Psoas muscle (tissue), 8 donors: ENCODE results near the gene OR51E1. TPM values are rescaled to one million over a fixed set of nuclear protein-coding genes. Genes with fewer than 3 reads are reported as not detected.
A peak's percentile ranks its signal among the peaks of the same experiment; 100 is the strongest.

Source experiments
- ATAC-seq, 4 donors: fragments of 200-7000 bp; cut with Tn5 transposase; one replicate each; pipeline ENCODE4 v1.9.1; 2020; ENCODE audit warnings: moderate library complexity in 3 of 4, mild to moderate bottlenecking in 2 of 4
- DNase-seq, 2 donors: peaks; one replicate each; pipeline ENCODE4 v3.0.0-alpha.2; 2020
- H3K27ac ChIP-seq: fragments of 200-600 bp; one replicate; pipeline ENCODE4 v1.8.0; 2022
- H3K27me3 ChIP-seq, 3 donors: fragments of 200-600 bp in 1 of 3; one replicate each; pipeline versions ENCODE4 v1.6.1 to v1.8.0; 2013 to 2022; ENCODE audit warnings: low read length in 2 of 3, mild to moderate bottlenecking in 2 of 3, moderate library complexity in 1 of 3; ENCODE audit not compliant: insufficient read depth in 3 of 3
- H3K36me3 ChIP-seq, 2 donors: fragments of 200-600 bp in 1 of 2; one replicate each; pipeline versions ENCODE4 v1.6.1 to v1.8.0; 2013 to 2022; ENCODE audit warnings: low read depth in 1 of 2, mild to moderate bottlenecking in 1 of 2, moderate library complexity in 1 of 2; ENCODE audit not compliant: insufficient read depth in 1 of 2
- H3K4me1 ChIP-seq: fragments of 200-600 bp; one replicate; pipeline ENCODE4 v1.8.0; 2022
- H3K4me3 ChIP-seq: fragments of 200-600 bp; one replicate; pipeline ENCODE4 v1.8.0; 2022; ENCODE audit warnings: mild to moderate bottlenecking
- H3K9me3 ChIP-seq: fragments of 200-600 bp; one replicate; pipeline ENCODE4 v1.8.0; 2022
- CTCF ChIP-seq: fragments of 200-600 bp; IDR thresholded peaks from one replicate; pipeline ENCODE4 v1.8.0; 2022; ENCODE audit warnings: antibody characterized with exemption
- WGBS, 3 donors: extraction: QIAGEN DNeasy Blood & Tissue Kit; methylation state at CpG; one replicate each; pipeline versions ENCODE4 v1.1.6 to v1.1.7; 2013; 5-methylcytosine and 5-hydroxymethylcytosine counted together
- intact Hi-C, 2 donors: fragments of 100-400 bp; cut with DNase I; formaldehyde crosslinking; loops; one replicate each; pipeline versions ENCODE4 v1.11.0 to v1.14.2; 2022
- polyA plus RNA-seq, 3 donors: library from polyadenylated mRNA; stranded (reverse); fragments of 200-250 nt; gene quantifications; one replicate each; pipeline ENCODE4 v1.2.3, GENCODE V29; 2013
- total RNA-seq, 4 donors: library from RNA; stranded (reverse); fragmentation: NEBNext Ultra II Directional in 2 of 4; extraction: Animal tissue kit (Norgen Biotek cat#: 25700) in 2 of 4; gene quantifications; one replicate each; pipeline versions ENCODE4 v1.2.1 to v1.2.4, GENCODE V29; 2021 to 2023
- donor health status: healthy with polysubstance abuse.
- donor health status: DM: no; HTN: no; CAD: no; lungs with moderate emphysema.
- donor health status: Bipolar disorder and iron deficiency.
- donor health status: healthy.
- donor health status: DM: yes; HTN: yes; CAD: no.
- donor health status: DM: no; HTN: no; CAD: no.
- donor health status: DM: no; HTN: no; CAD: no.
- donor health status: DM: yes; HTN: yes; CAD: no.

The OR51E1 gene
- total and polyA plus RNA-seq, 7 donors = 0.61 to 2.1 (median 0.77) TPM

DNA sequence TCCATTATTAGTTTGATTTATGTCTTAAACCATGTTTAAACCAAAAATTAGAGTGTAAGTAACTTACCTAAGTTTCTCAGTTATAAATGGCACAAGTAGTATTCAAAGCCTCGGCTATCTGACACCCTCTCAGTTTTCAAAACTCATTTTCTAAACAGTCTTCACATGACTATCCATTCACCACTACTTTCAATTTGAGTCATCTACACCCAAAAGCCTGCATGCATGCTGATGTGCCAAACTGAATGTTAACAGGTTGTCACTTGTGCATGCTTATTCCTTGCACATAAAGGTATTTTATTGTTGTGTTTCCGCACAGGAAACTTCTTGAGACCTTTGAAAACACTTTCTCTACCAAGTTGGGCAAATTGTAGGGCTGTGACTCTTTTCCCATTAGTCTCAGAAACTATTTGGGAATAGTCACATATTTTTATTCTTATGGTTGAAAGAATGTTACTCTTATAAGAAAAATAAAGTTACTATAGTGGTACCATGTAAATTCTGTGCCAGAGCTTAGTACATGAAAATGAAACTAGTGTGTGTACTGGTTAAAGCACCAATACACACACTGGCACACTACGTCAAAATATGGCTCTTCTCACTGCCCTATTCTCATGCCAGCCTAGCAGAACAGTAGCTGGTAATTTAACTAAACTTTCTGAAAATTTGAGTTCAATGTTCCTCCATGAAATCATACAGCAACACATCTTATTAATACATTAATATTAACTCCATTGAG is 56.1 kb downstream of the OR51E1 start:
- no peaks in the 10 kb centered on the region for H3K27me3 ChIP-seq
- no peak for TF ChIP-seq CTCF
- no peak overlapping the region for H3K4me3 ChIP-seq
- ATAC-seq (no peak), DNase-seq (no peak)
- no peaks in the 10 kb centered on the region for H3K36me3 ChIP-seq
- intact Hi-C loops = no loop called here
- H3K9me3 ChIP-seq = no peaks in the 10 kb centered on the region
- H3K27ac ChIP-seq = no peak overlapping the region
- WGBS, 3 donors = 82 to 88% (median 87%) methylated on average over 3 of the region's 3 CpGs
- H3K4me1 ChIP-seq = peaks cover 3% of the 10 kb centered on the region

DNA sequence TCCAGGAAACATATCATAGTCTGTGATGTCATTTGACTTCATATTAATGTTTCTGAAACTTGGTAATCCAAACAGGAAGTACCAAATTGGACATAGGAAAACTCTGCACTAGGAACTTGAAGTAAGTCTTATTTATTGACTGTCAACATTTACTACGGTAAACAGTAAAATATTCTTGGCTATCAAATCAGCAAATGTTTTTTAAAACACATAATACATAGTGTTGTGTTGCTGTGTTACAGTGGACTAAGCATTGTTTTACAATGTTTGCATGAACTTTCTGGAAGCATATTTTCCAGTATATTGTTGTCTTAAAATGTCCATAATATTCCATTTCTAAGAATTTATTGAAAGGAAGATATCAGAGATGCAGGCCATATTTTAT is 56.6 kb downstream of the OR51E1 start:
- Histone ChIP-seq H3K4me1 (peaks cover 4% of the 10 kb centered on the region), H3K9me3 (no peaks in the 10 kb centered on the region), H3K4me3 (no peak overlapping the region), H3K27ac (no peak overlapping the region), H3K36me3 (no peaks in the 10 kb centered on the region), H3K27me3 (no peaks in the 10 kb centered on the region)
- ATAC-seq = no peak
- intact Hi-C loops = no loop called here
- 48 to 68% (median 63%) methylated on average over 1 of the region's 1 CpG for WGBS, 3 donors
- TF ChIP-seq CTCF = no peak
- DNase-seq = no peak

GRCh38 chr11:4704054-4704789 is 60.4 kb downstream of the OR51E1 start, which contains the start of gene MMP26:
TSS of gene MMP26 (plus strand) at chr11:4704784.
- Histone ChIP-seq H3K27ac (no peak within 1 kb of the TSS), H3K4me3 (no peak within 1 kb of the TSS), H3K27me3 (no peaks in the 10 kb centered on the region), H3K4me1 (peaks cover 4% of the 10 kb centered on the region), H3K9me3 (no peaks in the 10 kb centered on the region), H3K36me3 (no peaks in the 10 kb centered on the region)
- TF ChIP-seq CTCF = no peak
- intact Hi-C loops = no loop called here
- ATAC-seq (peak in 2 of 4 donors; percentile 24 to 53), DNase-seq (no peak)
- WGBS, 3 donors = 15 to 19% (median 16%) methylated on average over 5 of the region's 5 CpGs

- ATAC-seq = peak; percentile 19 to 59 (median 48)
- intact Hi-C loops = no loop called here
- WGBS, 3 donors = 53 to 65% (median 62%) methylated on average over 8 of the region's 8 CpGs
- H3K27me3 ChIP-seq = no peaks in the 10 kb centered on the region
- DNase-seq = no peak
- no peaks in the 10 kb centered on the region for H3K36me3 ChIP-seq
- H3K4me3 ChIP-seq = no peak overlapping the region
- TF ChIP-seq CTCF = no peak
- H3K4me1 ChIP-seq = peaks cover 4% of the 10 kb centered on the region
- H3K9me3 ChIP-seq = no peaks in the 10 kb centered on the region
- H3K27ac ChIP-seq = no peak overlapping the region
Measured at GRCh38 chr11:4704790-4705334, 61.1 kb downstream of the OR51E1 start.

Other genes starting within 250 kb of the OR51E1 start
- not detected for gene OR52K2, start 194.7 kb upstream of the OR51E1 start, total RNA-seq
- not detected for gene OR52K2, start 194.7 kb upstream of the OR51E1 start, polyA plus RNA-seq
- not detected for gene OR52K1, start 161.3 kb upstream of the OR51E1 start, total RNA-seq
- gene OR52K1, start 161.3 kb upstream of the OR51E1 start, polyA plus RNA-seq = not detected
- gene OR52M1, start 98.8 kb upstream of the OR51E1 start, total RNA-seq = not detected
- not detected for gene OR52M1, start 98.8 kb upstream of the OR51E1 start, polyA plus RNA-seq
- gene OR52I2, start 62.2 kb upstream of the OR51E1 start, total RNA-seq = not detected
- not detected for gene OR52I2, start 62.2 kb upstream of the OR51E1 start, polyA plus RNA-seq
- not detected for gene OR52I1, start 49.9 kb upstream of the OR51E1 start, total RNA-seq
- not detected for gene OR52I1, start 49.9 kb upstream of the OR51E1 start, polyA plus RNA-seq
- 10 to 100 TPM in 1 of 4 donors, 1 to 10 TPM in 3; 4.9 to 11.0 (median 7.1) TPM for gene TRIM68, start 35.8 kb upstream of the OR51E1 start, total RNA-seq
- 10 to 100 TPM in 1 of 3 donors, 1 to 10 TPM in 2; 3.7 to 12.5 (median 4.2) TPM for gene TRIM68, start 35.8 kb upstream of the OR51E1 start, polyA plus RNA-seq
- gene OR51D1, start 6.5 kb upstream of the OR51E1 start, total RNA-seq = not detected
- not detected for gene OR51D1, start 6.5 kb upstream of the OR51E1 start, polyA plus RNA-seq
- gene OR51E2, start 53.9 kb downstream of the OR51E1 start, total RNA-seq = under 1 TPM in 3 of 4 donors, not detected in 1; 0.10 to 0.19 (median 0.19) TPM
- gene OR51E2, start 53.9 kb downstream of the OR51E1 start, polyA plus RNA-seq = under 1 TPM in 2 of 3 donors, not detected in 1; 0.21 to 0.23 TPM
- gene MMP26, start 60.8 kb downstream of the OR51E1 start, total RNA-seq = not detected
- gene MMP26, start 60.8 kb downstream of the OR51E1 start, polyA plus RNA-seq = not detected
- not detected for gene OR51F1, start 126.0 kb downstream of the OR51E1 start, total RNA-seq
- not detected for gene OR51F1, start 126.0 kb downstream of the OR51E1 start, polyA plus RNA-seq
- gene OR52R1, start 160.4 kb downstream of the OR51E1 start, total RNA-seq = not detected
- gene OR52R1, start 160.4 kb downstream of the OR51E1 start, polyA plus RNA-seq = not detected
- gene OR51F2, start 177.3 kb downstream of the OR51E1 start, total RNA-seq = not detected
- gene OR51F2, start 177.3 kb downstream of the OR51E1 start, polyA plus RNA-seq = not detected
- not detected for gene OR51S1, start 205.2 kb downstream of the OR51E1 start, total RNA-seq
- not detected for gene OR51S1, start 205.2 kb downstream of the OR51E1 start, polyA plus RNA-seq
- not detected for gene OR51T1, start 237.9 kb downstream of the OR51E1 start, total RNA-seq
- gene OR51T1, start 237.9 kb downstream of the OR51E1 start, polyA plus RNA-seq = not detected